Measurements from ENCODE around the gene LMLN.
A peak's percentile ranks its signal among the peaks of the same experiment; 100 is the strongest.

Gene LMLN

GRCh38 chr3:197940745-197941384 is 19.2 kb upstream of the LMLN start:
- DNase-seq (ENCODE audit: low read depth) = no peak
- H3K4me3 ChIP-seq (ENCODE audit: control insufficient read depth, low read depth, low read length) = no peak overlapping the region
- TF ChIP-seq, protein P1, sequence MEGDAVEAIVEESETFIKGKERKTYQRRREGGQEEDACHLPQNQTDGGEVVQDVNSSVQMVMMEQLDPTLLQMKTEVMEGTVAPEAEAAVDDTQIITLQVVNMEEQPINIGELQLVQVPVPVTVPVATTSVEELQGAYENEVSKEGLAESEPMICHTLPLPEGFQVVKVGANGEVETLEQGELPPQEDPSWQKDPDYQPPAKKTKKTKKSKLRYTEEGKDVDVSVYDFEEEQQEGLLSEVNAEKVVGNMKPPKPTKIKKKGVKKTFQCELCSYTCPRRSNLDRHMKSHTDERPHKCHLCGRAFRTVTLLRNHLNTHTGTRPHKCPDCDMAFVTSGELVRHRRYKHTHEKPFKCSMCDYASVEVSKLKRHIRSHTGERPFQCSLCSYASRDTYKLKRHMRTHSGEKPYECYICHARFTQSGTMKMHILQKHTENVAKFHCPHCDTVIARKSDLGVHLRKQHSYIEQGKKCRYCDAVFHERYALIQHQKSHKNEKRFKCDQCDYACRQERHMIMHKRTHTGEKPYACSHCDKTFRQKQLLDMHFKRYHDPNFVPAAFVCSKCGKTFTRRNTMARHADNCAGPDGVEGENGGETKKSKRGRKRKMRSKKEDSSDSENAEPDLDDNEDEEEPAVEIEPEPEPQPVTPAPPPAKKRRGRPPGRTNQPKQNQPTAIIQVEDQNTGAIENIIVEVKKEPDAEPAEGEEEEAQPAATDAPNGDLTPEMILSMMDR (IDR thresholded peaks at IDR 0.05; ENCODE audit: control insufficient read depth, insufficient read depth, low read depth, low read length, missing control alignments) = no peak

GRCh38 chr3:197942956-197943556 is 17.0 kb upstream of the LMLN start:
- DNase-seq (ENCODE audit: low read depth) = no peak
- no peak overlapping the region for H3K4me3 ChIP-seq (ENCODE audit: control insufficient read depth, low read depth, low read length)
- TF ChIP-seq, protein P1 (IDR thresholded peaks at IDR 0.05; ENCODE audit: control insufficient read depth, insufficient read depth, low read depth, low read length, missing control alignments) = peak; percentile 76

- H3K4me3 ChIP-seq (ENCODE audit: control insufficient read depth, low read depth, low read length) = peak overlapping the region; percentile 57
- no peak for DNase-seq (ENCODE audit: low read depth)
- TF ChIP-seq, protein P1 (IDR thresholded peaks at IDR 0.05; ENCODE audit: control insufficient read depth, insufficient read depth, low read depth, low read length, missing control alignments) = no peak
Measured at GRCh38 chr3:197949191-197949777, 10.7 kb upstream of the LMLN start.

GRCh38 chr3:197949778-197950676 is 10.0 kb upstream of the LMLN start, which contains the start of gene RPL35A:
Gene RPL35A (plus strand): TSS chr3:197950190. CDS start chr3:197950968, 778 bp downstream.
- DNase-seq (ENCODE audit: low read depth) = peak; percentile 81
- TF ChIP-seq, protein P1 (IDR thresholded peaks at IDR 0.05; ENCODE audit: control insufficient read depth, insufficient read depth, low read depth, low read length, missing control alignments) = no peak
- peak within 1 kb of the TSS; percentile 71 for H3K4me3 ChIP-seq (ENCODE audit: control insufficient read depth, low read depth, low read length)

GRCh38 chr3:197950677-197951061 is 9.3 kb upstream of the LMLN start:
- TF ChIP-seq, protein P1 (IDR thresholded peaks at IDR 0.05; ENCODE audit: control insufficient read depth, insufficient read depth, low read depth, low read length, missing control alignments) = no peak
- peak overlapping the region; percentile 71 for H3K4me3 ChIP-seq (ENCODE audit: control insufficient read depth, low read depth, low read length)
- no peak for DNase-seq (ENCODE audit: low read depth)

- TF ChIP-seq, protein P1 (IDR thresholded peaks at IDR 0.05; ENCODE audit: control insufficient read depth, insufficient read depth, low read depth, low read length, missing control alignments) = no peak
- no peak for DNase-seq (ENCODE audit: low read depth)
- peak overlapping the region; percentile 71 for H3K4me3 ChIP-seq (ENCODE audit: control insufficient read depth, low read depth, low read length)
Measured at GRCh38 chr3:197951392-197951990, 8.5 kb upstream of the LMLN start.
